HepG2 (cell line): Measurements from ENCODE around the gene ARVCF. TPM values are rescaled to one million over a fixed set of nuclear protein-coding genes. Genes with fewer than 3 reads are reported as not detected.
A peak's percentile ranks its signal among the peaks of the same experiment; 100 is the strongest.

Experiments used
- AFF4 ChIP-seq: sonication (generic); formaldehyde crosslinking; IDR thresholded peaks from 2 replicates; pipeline ENCODE4 v1.4.0; 2020; ENCODE audit warnings: missing genetic modification reagents
- BRD4 ChIP-seq: sonication (generic); formaldehyde crosslinking; IDR thresholded peaks from 2 replicates; pipeline ENCODE4 v1.4.0; 2020; ENCODE audit warnings: missing genetic modification reagents
- CBX2 ChIP-seq, 2 experiments: fragments of 200-600 bp in 1 of 2; sonication (generic); formaldehyde crosslinking in 1 of 2; IDR thresholded peaks; 2 replicates each; pipeline versions ENCODE4 v1.7.0 to v1.8.1; 2018 to 2022; ENCODE audit warnings: low read depth in 2 of 2, low read length in 1 of 2, mild to moderate bottlenecking in 1 of 2, missing genetic modification reagents in 1 of 2
- HNF4G ChIP-seq, 2 experiments: sonication (generic) in 1 of 2; formaldehyde crosslinking in 1 of 2; IDR thresholded peaks; 2 replicates each; pipeline versions ENCODE4 v1.4.0 to v1.6.1; 2011 to 2020; ENCODE audit warnings: borderline replicate concordance in 2 of 2, low read depth in 2 of 2, mild to moderate bottlenecking in 2 of 2, low read length in 1 of 2, missing genetic modification reagents in 1 of 2, moderate library complexity in 1 of 2
- IKZF1 ChIP-seq: fragments of 450-650 bp; IDR thresholded peaks from 2 replicates; pipeline ENCODE4 v1.7.1; 2016
- PAX8 ChIP-seq: sonication (generic); formaldehyde crosslinking; IDR thresholded peaks from 2 replicates; pipeline ENCODE4 v1.8.0; 2022; ENCODE audit warnings: mild to moderate bottlenecking, missing genetic modification reagents, borderline replicate concordance
- RNF2 ChIP-seq: fragments of 450-650 bp; conservative IDR thresholded peaks from 2 replicates; pipeline ENCODE4 v1.6.1; 2016; ENCODE audit warnings: low read depth
- SMARCC2 ChIP-seq: fragments of 450-650 bp; IDR thresholded peaks from 2 replicates; pipeline ENCODE4 v1.6.1; 2017; ENCODE audit warnings: antibody characterized with exemption, mild to moderate bottlenecking
- TOPORS ChIP-seq: sonication (generic); formaldehyde crosslinking; IDR thresholded peaks from 2 replicates; pipeline ENCODE4 v1.8.0; 2023; ENCODE audit warnings: mild to moderate bottlenecking, missing genetic modification reagents
- ZBTB34 ChIP-seq: sonication (generic); formaldehyde crosslinking; IDR thresholded peaks from 2 replicates; pipeline ENCODE4 v1.8.0; 2022; ENCODE audit warnings: mild to moderate bottlenecking, missing genetic modification reagents
- ZNF224 ChIP-seq: sonication (generic); formaldehyde crosslinking; IDR thresholded peaks from 2 replicates; pipeline ENCODE4 v1.5.0; 2020; ENCODE audit warnings: mild to moderate bottlenecking, missing genetic modification reagents
- ZNF280D ChIP-seq: sonication (generic); formaldehyde crosslinking; IDR thresholded peaks from 2 replicates; pipeline ENCODE4 v1.5.1; 2020; ENCODE audit warnings: mild to moderate bottlenecking, missing genetic modification reagents
- ZNF335 ChIP-seq: sonication (generic); formaldehyde crosslinking; IDR thresholded peaks from 2 replicates; pipeline ENCODE4 v1.4.0; 2020; ENCODE audit warnings: missing genetic modification reagents
- ZNF430 ChIP-seq: sonication (generic); formaldehyde crosslinking; IDR thresholded peaks from 2 replicates; pipeline ENCODE4 v1.9.0; 2021; ENCODE audit warnings: mild to moderate bottlenecking, missing genetic modification reagents
- ZNF549 ChIP-seq: sonication (generic); formaldehyde crosslinking; IDR thresholded peaks from 2 replicates; pipeline ENCODE4 v1.5.0; 2020; ENCODE audit warnings: missing genetic modification reagents
- ZNF558 ChIP-seq: sonication (generic); formaldehyde crosslinking; IDR thresholded peaks from 2 replicates; pipeline ENCODE4 v1.9.0; 2022; ENCODE audit warnings: mild to moderate bottlenecking, missing genetic modification reagents, borderline replicate concordance
- ZNF749 ChIP-seq: sonication (generic); formaldehyde crosslinking; IDR thresholded peaks from 2 replicates; pipeline ENCODE4 v1.8.0; 2022; ENCODE audit warnings: mild to moderate bottlenecking, missing genetic modification reagents, moderate library complexity, borderline replicate concordance
- ZNF83 ChIP-seq: sonication (generic); formaldehyde crosslinking; IDR thresholded peaks from 2 replicates; pipeline ENCODE4 v1.4.0; 2020; ENCODE audit warnings: missing genetic modification reagents, mild to moderate bottlenecking, borderline replicate concordance
- ZNF839 ChIP-seq: sonication (generic); formaldehyde crosslinking; IDR thresholded peaks from 2 replicates; pipeline ENCODE4 v1.4.0; 2020; ENCODE audit warnings: missing genetic modification reagents, mild to moderate bottlenecking, borderline replicate concordance
- polyA plus RNA-seq, 8 experiments: library from polyadenylated mRNA; depleted of rRNA in 3 of 8; stranded (reverse) in 7 of 8; unstranded in 1 of 8; fragments of >200 nt; fragmentation: Illumina TruSeq in 4 of 8; extraction: Trizol in 4 of 8; gene quantifications; 2 replicates each; pipeline versions ENCODE4 v1.2.1 to v1.2.3, GENCODE V29; 2011 to 2016; ENCODE audit warnings: low read depth in 4 of 8, missing spikeins in 1 of 8, mixed read lengths in 1 of 8; ENCODE audit not compliant: insufficient read depth in 1 of 8
- total RNA-seq, 5 experiments: library from RNA; depleted of rRNA; stranded (reverse); fragments of >200 nt; fragmentation: Illumina TruSeq; extraction: Trizol; gene quantifications; 2 replicates each; pipeline ENCODE4 v1.2.3, GENCODE V29; 2016; ENCODE audit warnings: low read depth in 1 of 5

Gene ARVCF
- total and polyA plus RNA-seq, 2 of the 13 experiments (the other 11 are each of a cell fraction or from before 2014, with no cell fraction given): 16.4 to 17.7 TPM

GRCh38 chr22:19959587-19960490, 56.8 kb downstream of the ARVCF start (continued):
- TF ChIP-seq TOPORS (CRISPR knock-in tag): no peak
- peak; percentile 34; the same call in 1 of the 2 replicates for TF ChIP-seq ZBTB34
- TF ChIP-seq ZNF83 (CRISPR knock-in tag): no peak
- TF ChIP-seq ZNF549: no peak
- no peak for TF ChIP-seq ZNF839 (CRISPR knock-in tag)
- no peak for TF ChIP-seq ZNF558 (CRISPR knock-in tag)
- no peak for TF ChIP-seq IKZF1
- no peak for TF ChIP-seq ZNF280D (CRISPR knock-in tag)
- peak; percentile 70; the same call in 1 of the 2 replicates for TF ChIP-seq ZNF335 (CRISPR knock-in tag)
- no peak for TF ChIP-seq CBX2 (IDR thresholded peaks at IDR 0.05; ENCODE audit: low read depth, low read length)
- TF ChIP-seq CBX2 (CRISPR knock-in tag; IDR thresholded peaks at IDR 0.05; ENCODE audit: low read depth): no peak
- no peak for TF ChIP-seq RNF2
- TF ChIP-seq BRD4 (CRISPR knock-in tag): no peak; the same call in 1 of the 2 replicates
- TF ChIP-seq SMARCC2: no peak
- no peak for TF ChIP-seq ZNF224 (CRISPR knock-in tag)
- no peak for TF ChIP-seq ZNF749
- 0 out of 2 replicates have a peak, but pooled peaks have one; percentile 38 for TF ChIP-seq ZNF430 (CRISPR knock-in tag)
- TF ChIP-seq AFF4: peak; percentile 82; the same call in 1 of the 2 replicates
- TF ChIP-seq PAX8: no peak
- TF ChIP-seq HNF4G (IDR thresholded peaks at IDR 0.05; ENCODE audit: borderline replicate concordance, low read depth, low read length): peak; percentile 87
- TF ChIP-seq HNF4G (CRISPR knock-in tag; IDR thresholded peaks at IDR 0.05; ENCODE audit: borderline replicate concordance, low read depth): peak; percentile 63; the same call in 1 of the 2 replicates
